H9 (cell line): Measurements from ENCODE around the gene SLC29A2. TPM values are rescaled to one million over a fixed set of nuclear protein-coding genes. Genes with fewer than 3 reads are reported as not detected.
"Not testable (repeated sequence)": the region's sequence is repeated elsewhere in the genome, so short reads cannot be mapped to it uniquely, and the experiment has no call there.

Experiments used
- DNase-seq: peaks from one replicate; pipeline ENCODE4 v3.0.0-alpha.2; 2017
- H2AFZ ChIP-seq: one replicate; pipeline ENCODE4 v1.6.1; 2013; ENCODE audit warnings: mild to moderate bottlenecking, low read length, control low read depth, moderate library complexity
- H2AK5ac ChIP-seq: 2 replicates; pipeline ENCODE4 v1.6.1; 2013; ENCODE audit warnings: low read length, control low read depth, mixed read lengths; ENCODE audit not compliant: insufficient read length
- H2BK120ac ChIP-seq: one replicate; pipeline ENCODE4 v1.6.1; 2013; ENCODE audit warnings: low read depth, mild to moderate bottlenecking, low read length, control low read depth, inconsistent platforms; ENCODE audit not compliant: poor library complexity, severe bottlenecking
- H2BK12ac ChIP-seq: 2 replicates; pipeline ENCODE4 v1.6.1; 2013; ENCODE audit warnings: low read length, control low read depth, mixed read lengths, low read depth; ENCODE audit not compliant: insufficient read length
- H2BK15ac ChIP-seq: 2 replicates; pipeline ENCODE4 v1.6.1; 2013; ENCODE audit warnings: low read depth, low read length, control low read depth
- H2BK20ac ChIP-seq: one replicate; pipeline ENCODE4 v1.6.1; 2013; ENCODE audit warnings: low read depth, mild to moderate bottlenecking, low read length, control low read depth, inconsistent platforms; ENCODE audit not compliant: poor library complexity, severe bottlenecking
- H2BK5ac ChIP-seq: 2 replicates; pipeline ENCODE4 v1.6.1; 2013; ENCODE audit warnings: low read length, control low read depth, mixed read lengths; ENCODE audit not compliant: insufficient read length
- H3K14ac ChIP-seq: 2 replicates; pipeline ENCODE4 v1.6.1; 2013; ENCODE audit warnings: low read length, control low read depth; ENCODE audit not compliant: insufficient read depth
- H3K18ac ChIP-seq: 2 replicates; pipeline ENCODE4 v1.6.1; 2013; ENCODE audit warnings: low read depth, mild to moderate bottlenecking, mixed read lengths, low read length, control low read depth; ENCODE audit not compliant: insufficient read length
- H3K23ac ChIP-seq: 2 replicates; pipeline ENCODE4 v1.6.1; 2013; ENCODE audit warnings: low read length, control low read depth, mixed read lengths, low read depth; ENCODE audit not compliant: insufficient read length
- H3K23me2 ChIP-seq: 2 replicates; pipeline ENCODE4 v1.6.1; 2013; ENCODE audit warnings: low read depth, mild to moderate bottlenecking, mixed read lengths, low read length, control low read depth; ENCODE audit not compliant: insufficient read length, poor library complexity, severe bottlenecking
- H3K27ac ChIP-seq: 2 replicates; pipeline ENCODE4 v1.5.1; 2013; ENCODE audit warnings: low read length, control low read depth, mixed read lengths, low read depth; ENCODE audit not compliant: insufficient read length
- H3K27me3 ChIP-seq: 2 replicates; pipeline ENCODE4 v1.6.1; 2013; ENCODE audit warnings: low read length, control low read depth, inconsistent platforms; ENCODE audit not compliant: insufficient read depth
- H3K4ac ChIP-seq: 2 replicates; pipeline ENCODE4 v1.6.1; 2013; ENCODE audit warnings: low read depth, mild to moderate bottlenecking, control low read depth, inconsistent platforms, low read length, moderate library complexity
- H3K4me1 ChIP-seq: 2 replicates; pipeline ENCODE4 v1.6.1; 2013; ENCODE audit warnings: low read length, control low read depth, inconsistent platforms; ENCODE audit not compliant: insufficient read depth
- H3K4me2 ChIP-seq: 2 replicates; pipeline ENCODE4 v1.6.1; 2013; ENCODE audit warnings: low read length, control low read depth, mixed read lengths; ENCODE audit not compliant: insufficient read length, insufficient read depth
- H3K56ac ChIP-seq: 2 replicates; pipeline ENCODE4 v1.6.1; 2013; ENCODE audit warnings: low read depth, mild to moderate bottlenecking, mixed read lengths, low read length, control low read depth; ENCODE audit not compliant: insufficient read length
- H3K79me1 ChIP-seq: 2 replicates; pipeline ENCODE4 v1.6.1; 2013; ENCODE audit warnings: low read depth, mild to moderate bottlenecking, moderate library complexity, low read length, control low read depth, inconsistent platforms; ENCODE audit not compliant: insufficient read depth, poor library complexity, severe bottlenecking
- H3K79me2 ChIP-seq: 2 replicates; pipeline ENCODE4 v1.6.1; 2013; ENCODE audit warnings: low read length, control low read depth, inconsistent platforms; ENCODE audit not compliant: insufficient read depth
- H3K9ac ChIP-seq: 2 replicates; pipeline ENCODE4 v1.6.1; 2013; ENCODE audit warnings: low read length, control low read depth, mixed read lengths; ENCODE audit not compliant: insufficient read length; ENCODE audit errors: extremely low read depth
- H3K9me3 ChIP-seq: one replicate; pipeline ENCODE4 v1.6.1; 2013; ENCODE audit warnings: low read depth, low read length, inconsistent platforms; ENCODE audit not compliant: control insufficient read depth
- H3T11ph ChIP-seq: one replicate; pipeline ENCODE4 v1.6.1; 2013; ENCODE audit warnings: mild to moderate bottlenecking, low read length, control low read depth, inconsistent platforms
- H4K20me1 ChIP-seq: one replicate; pipeline ENCODE4 v1.6.1; 2013; ENCODE audit not compliant: control insufficient read depth, insufficient read length, insufficient read depth
- H4K5ac ChIP-seq: 2 replicates; pipeline ENCODE4 v1.6.1; 2013; ENCODE audit warnings: low read depth, mild to moderate bottlenecking, mixed read lengths, low read length, control low read depth; ENCODE audit not compliant: insufficient read length
- H4K8ac ChIP-seq: replicated peaks from 2 replicates; pipeline ENCODE4 v1.6.1; 2013; ENCODE audit warnings: low read length, control low read depth, mixed read lengths, low read depth; ENCODE audit not compliant: insufficient read length
- H4K91ac ChIP-seq: 2 replicates; pipeline ENCODE4 v1.6.1; 2013; ENCODE audit warnings: low read depth, mild to moderate bottlenecking, moderate library complexity, mixed read lengths, low read length, control low read depth; ENCODE audit not compliant: insufficient read length
- H3K27ac Mint-ChIP-seq, 3 experiments: 2 replicates in 2 of 3; 3 replicates in 1 of 3; pipeline ENCODE4 v1.8.0; 2020 to 2021; ENCODE audit warnings: mixed read lengths in 3 of 3, mild to moderate bottlenecking in 1 of 3, moderate library complexity in 1 of 3
- H3K27me3 Mint-ChIP-seq: 2 replicates; pipeline ENCODE4 v1.8.0; 2021; ENCODE audit warnings: low read depth, mild to moderate bottlenecking, moderate library complexity, mixed read lengths
- H3K36me3 Mint-ChIP-seq, 3 experiments: 2 replicates in 2 of 3; 3 replicates in 1 of 3; pipeline ENCODE4 v1.8.0; 2020 to 2021; ENCODE audit warnings: low read depth in 3 of 3, mixed read lengths in 3 of 3; ENCODE audit not compliant: insufficient read depth in 1 of 3
- H3K4me1 Mint-ChIP-seq, 2 experiments: 2 replicates each; pipeline ENCODE4 v1.8.0; 2020; ENCODE audit warnings: mixed read lengths in 2 of 2
- H3K4me3 Mint-ChIP-seq, 2 experiments: 2 replicates in 1 of 2; 3 replicates in 1 of 2; pipeline ENCODE4 v1.8.0; 2020 to 2021; ENCODE audit warnings: mild to moderate bottlenecking in 2 of 2, mixed read lengths in 2 of 2, moderate library complexity in 1 of 2
- H3K9me3 Mint-ChIP-seq, 2 experiments: 2 replicates in 1 of 2; 3 replicates in 1 of 2; pipeline ENCODE4 v1.8.0; 2020; ENCODE audit warnings: mild to moderate bottlenecking in 2 of 2, mixed read lengths in 2 of 2, moderate library complexity in 1 of 2
- WGBS: extraction: QIAGEN DNeasy Blood & Tissue Kit; methylation state at CpG from one replicate; pipeline ENCODE4 v1.1.7; 2013; ENCODE audit warnings: missing lambda C conversion rate, low lambda C conversion rate, mixed read lengths; ENCODE audit not compliant: insufficient read length; ENCODE audit errors: extremely low coverage; 5-methylcytosine and 5-hydroxymethylcytosine counted together
- total RNA-seq: library from RNA; stranded (reverse); gene quantifications from 2 replicates; pipeline ENCODE4 v1.2.1, GENCODE V29; 2021
- TF ChIP-seq, protein P1 (sequence below): fragments of 200-600 bp; sonication (generic); conservative IDR thresholded peaks from 3 replicates; pipeline ENCODE4 v1.8.0; 2021; ENCODE audit warnings: antibody characterized with exemption, mild to moderate bottlenecking

The SLC29A2 gene
- total RNA-seq, 1 experiment from 2014 or later, result 29.8 TPM

DNA sequence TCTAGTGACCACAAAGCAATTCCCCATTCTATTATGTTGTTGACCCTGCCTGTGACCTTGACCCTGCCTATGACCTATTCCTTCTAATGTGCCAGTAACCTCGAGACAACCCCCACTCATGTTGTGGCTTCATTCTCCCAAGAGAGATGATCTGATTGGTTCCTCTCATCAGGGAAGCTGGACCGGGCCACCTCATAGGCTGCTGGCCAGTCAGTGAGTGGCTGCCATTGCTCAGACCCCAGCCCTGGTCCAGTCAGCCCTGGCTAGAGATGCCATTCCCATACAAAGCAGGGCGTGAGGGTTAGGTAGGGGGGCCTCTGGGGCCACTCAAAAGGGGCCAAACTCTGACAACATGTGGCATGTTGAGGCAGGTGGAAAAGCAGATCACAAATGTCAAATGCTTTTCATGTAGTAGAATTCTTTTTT is 11.9 kb downstream of the SLC29A2 start:
- H3K4me1 ChIP-seq, result peaks cover 4% of the 10 kb centered on the region; the same call in 1 of the 2 replicates
- Mint-ChIP-seq H3K27me3 (no peaks in the 10 kb centered on the region), H3K4me3 (no peak overlapping the region), H3K4me1 (peaks cover 7 to 8% of the 10 kb centered on the region in 2 experiments), H3K36me3 (peaks cover 10 to 34% (median 28%) of the 10 kb centered on the region in 3 experiments; a peak in 6 of 7 replicates), H3K9me3 (no peaks in the 10 kb centered on the region), H3K27ac (peak overlapping the region in 1 of 3 experiments; percentile 12; a peak in 1 of 7 replicates)
- H3K23me2 ChIP-seq, result no peaks in the 10 kb centered on the region
- H2AFZ ChIP-seq, result no peak overlapping the region
- no peaks in the 10 kb centered on the region for H3K79me2 ChIP-seq
- no peak overlapping the region for H3K14ac ChIP-seq
- H3K27me3 ChIP-seq, result no peaks in the 10 kb centered on the region
- DNase-seq, result peak; percentile 71
- H4K5ac ChIP-seq, result no peak overlapping the region
- no peak overlapping the region for H3K18ac ChIP-seq
- H4K8ac ChIP-seq, result no peak overlapping the region
- no peak overlapping the region for H3K9ac ChIP-seq
- no peak overlapping the region for H2BK12ac ChIP-seq
- no peak overlapping the region for H3K23ac ChIP-seq
- H2BK5ac ChIP-seq, result no peak overlapping the region
- no peak overlapping the region for H4K91ac ChIP-seq
- H3K4me2 ChIP-seq, result no peak overlapping the region
- no CpG with 5 or more reads among the region's 3 CpGs for WGBS
- no peak overlapping the region for H3T11ph ChIP-seq
- H3K27ac ChIP-seq, result no peak overlapping the region
- H3K79me1 ChIP-seq, result no peaks in the 10 kb centered on the region
- no peaks in the 10 kb centered on the region for H4K20me1 ChIP-seq
- no peak overlapping the region for H2BK20ac ChIP-seq
- H2BK120ac ChIP-seq, result no peak overlapping the region
- H2AK5ac ChIP-seq, result no peak overlapping the region
- TF ChIP-seq, protein P1, sequence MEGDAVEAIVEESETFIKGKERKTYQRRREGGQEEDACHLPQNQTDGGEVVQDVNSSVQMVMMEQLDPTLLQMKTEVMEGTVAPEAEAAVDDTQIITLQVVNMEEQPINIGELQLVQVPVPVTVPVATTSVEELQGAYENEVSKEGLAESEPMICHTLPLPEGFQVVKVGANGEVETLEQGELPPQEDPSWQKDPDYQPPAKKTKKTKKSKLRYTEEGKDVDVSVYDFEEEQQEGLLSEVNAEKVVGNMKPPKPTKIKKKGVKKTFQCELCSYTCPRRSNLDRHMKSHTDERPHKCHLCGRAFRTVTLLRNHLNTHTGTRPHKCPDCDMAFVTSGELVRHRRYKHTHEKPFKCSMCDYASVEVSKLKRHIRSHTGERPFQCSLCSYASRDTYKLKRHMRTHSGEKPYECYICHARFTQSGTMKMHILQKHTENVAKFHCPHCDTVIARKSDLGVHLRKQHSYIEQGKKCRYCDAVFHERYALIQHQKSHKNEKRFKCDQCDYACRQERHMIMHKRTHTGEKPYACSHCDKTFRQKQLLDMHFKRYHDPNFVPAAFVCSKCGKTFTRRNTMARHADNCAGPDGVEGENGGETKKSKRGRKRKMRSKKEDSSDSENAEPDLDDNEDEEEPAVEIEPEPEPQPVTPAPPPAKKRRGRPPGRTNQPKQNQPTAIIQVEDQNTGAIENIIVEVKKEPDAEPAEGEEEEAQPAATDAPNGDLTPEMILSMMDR, result no peak
- no peaks in the 10 kb centered on the region for H3K9me3 ChIP-seq
- no peak overlapping the region for H3K56ac ChIP-seq
- H2BK15ac ChIP-seq, result no peak overlapping the region
- H3K4ac ChIP-seq, result no peak overlapping the region

DNA sequence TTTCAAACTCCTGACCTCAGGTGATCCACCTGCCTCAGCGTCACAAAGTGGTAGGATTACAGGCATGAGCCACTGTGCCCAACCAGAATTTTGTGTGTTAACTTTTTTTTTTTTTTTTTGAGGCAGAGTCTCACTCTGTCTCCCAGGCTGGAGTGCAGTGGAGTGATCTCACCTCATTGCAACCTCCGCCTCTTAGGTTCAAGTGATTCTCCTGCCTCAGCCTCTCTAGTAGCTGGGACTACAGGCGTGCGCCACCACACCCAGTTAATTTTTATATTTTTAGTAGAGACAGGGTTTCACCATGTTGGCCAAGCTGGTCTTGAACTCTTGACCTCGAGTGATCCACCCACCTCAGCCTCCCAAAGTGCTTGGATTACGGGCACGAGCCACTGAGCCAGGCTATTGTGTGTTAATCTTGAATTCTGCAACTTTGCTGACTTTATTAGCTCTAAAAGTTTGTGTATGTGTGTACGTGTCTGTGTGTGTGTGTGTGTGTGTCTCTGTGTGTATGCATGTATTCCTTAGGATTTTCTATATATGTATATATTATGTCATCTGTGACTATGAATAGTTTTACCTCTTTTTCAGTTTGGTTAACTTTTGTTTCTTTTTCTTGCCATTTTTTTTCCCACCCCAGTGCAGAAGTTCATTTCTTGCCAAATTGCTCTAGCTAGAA is 20.9 kb downstream of the SLC29A2 start:
- not testable (repeated sequence) for H3K4me1 ChIP-seq, H2BK12ac ChIP-seq, H2AFZ ChIP-seq, H3K4me3 Mint-ChIP-seq, H3K56ac ChIP-seq, H2AK5ac ChIP-seq, H4K5ac ChIP-seq, H3K23ac ChIP-seq, H3K27ac Mint-ChIP-seq, H2BK120ac ChIP-seq, H4K91ac ChIP-seq, H3T11ph ChIP-seq, H3K79me1 ChIP-seq, H2BK20ac ChIP-seq, H3K79me2 ChIP-seq, H2BK15ac ChIP-seq, DNase-seq, H3K9me3 ChIP-seq, H3K4me2 ChIP-seq, H4K8ac ChIP-seq, H2BK5ac ChIP-seq, H3K9ac ChIP-seq, H3K18ac ChIP-seq, H3K27me3 Mint-ChIP-seq, H3K4ac ChIP-seq, H4K20me1 ChIP-seq, H3K27ac ChIP-seq, H3K27me3 ChIP-seq, H3K9me3 Mint-ChIP-seq, H3K14ac ChIP-seq
- peaks cover 7 to 10% of the 10 kb centered on the region in 2 experiments; a peak in 3 of 4 replicates for H3K4me1 Mint-ChIP-seq
- peaks cover 11 to 26% (median 24%) of the 10 kb centered on the region in 3 experiments for H3K36me3 Mint-ChIP-seq
- H3K23me2 ChIP-seq, result peaks cover 14% of the 10 kb centered on the region
- WGBS, result no CpG with 5 or more reads among the region's 8 CpGs
